ENCODE data around the gene RFX4. TPM values are rescaled to one million over a fixed set of nuclear protein-coding genes. Genes with fewer than 3 reads are reported as not detected.

Gene RFX4
- total RNA-seq, 4 donors from 2014 or later, result not detected

DNA sequence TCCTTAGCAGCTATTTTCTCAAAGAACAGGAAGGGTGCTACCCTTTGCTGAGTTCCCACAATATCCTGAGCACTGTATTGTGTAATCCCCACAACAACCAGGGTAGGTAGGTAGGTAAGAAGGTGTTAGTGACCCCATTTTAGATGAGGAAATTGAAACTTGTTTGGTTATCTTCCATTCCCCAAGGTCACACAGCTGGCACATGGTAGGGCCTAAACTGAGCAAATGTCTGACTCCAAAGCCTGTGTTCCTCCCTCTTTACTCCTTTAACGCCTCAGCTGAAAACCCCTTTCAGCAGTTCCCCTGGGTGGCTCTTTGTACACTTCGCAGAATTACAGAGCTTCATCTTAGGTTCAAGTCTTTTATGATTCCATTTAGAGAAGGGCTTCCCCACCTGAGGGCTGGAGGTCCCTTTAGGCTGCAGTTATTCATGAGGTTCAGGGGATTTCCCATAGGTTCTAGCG, 165.2 kb downstream of the RFX4 start:
- H3K27ac ChIP-seq, result no peak overlapping the region
- no peaks in the 10 kb centered on the region for H3K27me3 ChIP-seq
- DNase-seq (ENCODE audit: low spot score in 2 of 2), result no peak
- H3K4me1 ChIP-seq, result no peaks in the 10 kb centered on the region
- H3K4me3 ChIP-seq, result no peak overlapping the region
- WGBS, result 71% methylated on average over 3 of the region's 3 CpGs
- no peaks in the 10 kb centered on the region for H3K36me3 ChIP-seq
- TF ChIP-seq EP300 (IDR thresholded peaks at IDR 0.05), result no peak
- TF ChIP-seq, protein P1, sequence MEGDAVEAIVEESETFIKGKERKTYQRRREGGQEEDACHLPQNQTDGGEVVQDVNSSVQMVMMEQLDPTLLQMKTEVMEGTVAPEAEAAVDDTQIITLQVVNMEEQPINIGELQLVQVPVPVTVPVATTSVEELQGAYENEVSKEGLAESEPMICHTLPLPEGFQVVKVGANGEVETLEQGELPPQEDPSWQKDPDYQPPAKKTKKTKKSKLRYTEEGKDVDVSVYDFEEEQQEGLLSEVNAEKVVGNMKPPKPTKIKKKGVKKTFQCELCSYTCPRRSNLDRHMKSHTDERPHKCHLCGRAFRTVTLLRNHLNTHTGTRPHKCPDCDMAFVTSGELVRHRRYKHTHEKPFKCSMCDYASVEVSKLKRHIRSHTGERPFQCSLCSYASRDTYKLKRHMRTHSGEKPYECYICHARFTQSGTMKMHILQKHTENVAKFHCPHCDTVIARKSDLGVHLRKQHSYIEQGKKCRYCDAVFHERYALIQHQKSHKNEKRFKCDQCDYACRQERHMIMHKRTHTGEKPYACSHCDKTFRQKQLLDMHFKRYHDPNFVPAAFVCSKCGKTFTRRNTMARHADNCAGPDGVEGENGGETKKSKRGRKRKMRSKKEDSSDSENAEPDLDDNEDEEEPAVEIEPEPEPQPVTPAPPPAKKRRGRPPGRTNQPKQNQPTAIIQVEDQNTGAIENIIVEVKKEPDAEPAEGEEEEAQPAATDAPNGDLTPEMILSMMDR (IDR thresholded peaks at IDR 0.05), result no peak
- TF ChIP-seq POLR2A (IDR thresholded peaks at IDR 0.05), result no peak
- no peak for TF ChIP-seq POLR2AphosphoS5 (IDR thresholded peaks at IDR 0.05)
- H3K9me3 ChIP-seq, result no peaks in the 10 kb centered on the region

- Histone ChIP-seq H3K36me3 (no peaks in the 10 kb centered on the region), H3K9me3 (no peaks in the 10 kb centered on the region), H3K27me3 (no peaks in the 10 kb centered on the region), H3K4me1 (no peaks in the 10 kb centered on the region), H3K4me3 (no peak overlapping the region), H3K27ac (no peak overlapping the region)
- DNase-seq (ENCODE audit: low spot score in 2 of 2), result no peak
- no peak for TF ChIP-seq POLR2A (IDR thresholded peaks at IDR 0.05)
- TF ChIP-seq, protein P1 (IDR thresholded peaks at IDR 0.05), result no peak
- no peak for TF ChIP-seq POLR2AphosphoS5 (IDR thresholded peaks at IDR 0.05)
- TF ChIP-seq EP300 (IDR thresholded peaks at IDR 0.05), result no peak
- 91% methylated on average over 3 of the region's 3 CpGs for WGBS
Observed at GRCh38 chr12:106750524-106750923, 167.7 kb downstream of the RFX4 start.

DNA sequence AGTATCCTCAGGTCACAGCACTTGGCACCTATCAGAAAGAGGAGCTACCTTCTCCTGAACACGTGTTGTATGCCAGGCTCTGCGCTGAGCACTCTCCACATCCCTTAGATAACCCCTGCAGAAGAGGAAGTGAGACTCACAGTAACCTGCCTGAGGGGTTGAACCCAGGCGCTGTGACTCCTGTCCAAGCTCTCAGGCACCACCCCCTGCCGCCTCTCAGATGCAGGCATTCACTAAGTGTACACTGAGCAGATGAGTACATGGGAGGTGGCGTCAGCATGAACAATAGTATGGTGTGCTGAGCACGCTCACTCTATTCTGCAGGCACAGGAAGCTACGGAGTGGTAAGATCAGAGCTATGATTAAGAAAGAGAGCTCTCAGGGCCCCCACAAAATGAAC, 170.7 kb downstream of the RFX4 start:
- no peak for DNase-seq (ENCODE audit: low spot score in 2 of 2)
- no peak for TF ChIP-seq EP300 (IDR thresholded peaks at IDR 0.05)
- no peak for TF ChIP-seq POLR2AphosphoS5 (IDR thresholded peaks at IDR 0.05)
- TF ChIP-seq, protein P1 (IDR thresholded peaks at IDR 0.05), result no peak
- no peak for TF ChIP-seq POLR2A (IDR thresholded peaks at IDR 0.05)
- WGBS, result 86% methylated on average over 7 of the region's 7 CpGs

GRCh38 chr12:106754331-106754730, 171.5 kb downstream of the RFX4 start:
- DNase-seq (ENCODE audit: low spot score in 2 of 2), result no peak
- no peak overlapping the region for H3K4me3 ChIP-seq
- H3K4me1 ChIP-seq, result no peaks in the 10 kb centered on the region
- no peaks in the 10 kb centered on the region for H3K9me3 ChIP-seq
- no peaks in the 10 kb centered on the region for H3K36me3 ChIP-seq
- TF ChIP-seq POLR2AphosphoS5 (IDR thresholded peaks at IDR 0.05), result no peak
- TF ChIP-seq POLR2A (IDR thresholded peaks at IDR 0.05), result no peak
- TF ChIP-seq, protein P1 (IDR thresholded peaks at IDR 0.05), result no peak
- TF ChIP-seq EP300 (IDR thresholded peaks at IDR 0.05), result no peak
- H3K27me3 ChIP-seq, result no peaks in the 10 kb centered on the region
- H3K27ac ChIP-seq, result no peak overlapping the region
- WGBS, result 100% methylated on average over 1 of the region's 1 CpG

More for the DNA sequence above, 170.7 kb downstream of the RFX4 start:
- Histone ChIP-seq H3K27me3 (no peaks in the 10 kb centered on the region), H3K4me1 (no peaks in the 10 kb centered on the region), H3K27ac (no peak overlapping the region), H3K4me3 (no peak overlapping the region), H3K36me3 (no peaks in the 10 kb centered on the region), H3K9me3 (no peaks in the 10 kb centered on the region)

- TF ChIP-seq, protein P1 (IDR thresholded peaks at IDR 0.05), result no peak
- TF ChIP-seq EP300 (IDR thresholded peaks at IDR 0.05) (no peak), POLR2AphosphoS5 (IDR thresholded peaks at IDR 0.05) (no peak), POLR2A (IDR thresholded peaks at IDR 0.05) (no peak)
- H3K4me3 ChIP-seq, result no peak overlapping the region
- no peaks in the 10 kb centered on the region for H3K36me3 ChIP-seq
- no peak for DNase-seq (ENCODE audit: low spot score in 2 of 2)
- no peak overlapping the region for H3K27ac ChIP-seq
- 76% methylated on average over 6 of the region's 6 CpGs for WGBS
- peaks cover 3% of the 10 kb centered on the region for H3K4me1 ChIP-seq
- H3K9me3 ChIP-seq, result no peaks in the 10 kb centered on the region
- H3K27me3 ChIP-seq, result no peaks in the 10 kb centered on the region
Observed at GRCh38 chr12:106757623-106758348, 175.0 kb downstream of the RFX4 start.
